Suppressor macrophage treated with lipopolysaccharide for 1 hour (primary cell): ENCODE results near the gene NDUFV1.
"Not testable (repeated sequence)": the region's sequence is repeated elsewhere in the genome, so short reads cannot be mapped to it uniquely, and the experiment has no call there.

Experiments used
- DNase-seq, 3 donors: peaks; one replicate each; pipeline ENCODE4 v3.0.0-alpha.2; 2020 to 2022

Gene NDUFV1

GRCh38 chr11:67586568-67587250 lies 20.0 kb upstream of the NDUFV1 start:
- no peak for DNase-seq

GRCh38 chr11:67588136-67588503 lies 18.6 kb upstream of the NDUFV1 start:
- no peak for DNase-seq

GRCh38 chr11:67588899-67589415 lies 17.8 kb upstream of the NDUFV1 start:
- DNase-seq: not testable (repeated sequence)

- no peak for DNase-seq
Observed at GRCh38 chr11:67592880-67593564, 13.7 kb upstream of the NDUFV1 start.

- DNase-seq: no peak
Observed at GRCh38 chr11:67593565-67593905, 13.2 kb upstream of the NDUFV1 start.

- DNase-seq: no peak
Observed at GRCh38 chr11:67594480-67594879, 12.3 kb upstream of the NDUFV1 start.

GRCh38 chr11:67596753-67597300 lies 9.9 kb upstream of the NDUFV1 start:
- DNase-seq: no peak

GRCh38 chr11:67597458-67597857 lies 9.3 kb upstream of the NDUFV1 start:
- DNase-seq: not testable (repeated sequence)

GRCh38 chr11:67597963-67598362 lies 8.8 kb upstream of the NDUFV1 start:
- DNase-seq: not testable (repeated sequence)

- no peak for DNase-seq
Observed at GRCh38 chr11:67599149-67599548, 7.6 kb upstream of the NDUFV1 start.

GRCh38 chr11:67600324-67601029 lies 6.3 kb upstream of the NDUFV1 start:
- no peak for DNase-seq

- DNase-seq: no peak
Observed at GRCh38 chr11:67601098-67601497, 5.6 kb upstream of the NDUFV1 start.

- DNase-seq: not testable (repeated sequence)
Observed at GRCh38 chr11:67604119-67604518, 2.6 kb upstream of the NDUFV1 start.

GRCh38 chr11:67604815-67605214 lies 1.9 kb upstream of the NDUFV1 start:
- DNase-seq: no peak

GRCh38 chr11:67605231-67606011 lies 1.3 kb upstream of the NDUFV1 start:
- no peak for DNase-seq

- no peak for DNase-seq
Observed at GRCh38 chr11:67606093-67606491, 644 bp upstream of the NDUFV1 start.

GRCh38 chr11:67607507-67607906 lies 771 bp downstream of the NDUFV1 start:
- no peak for DNase-seq

- no peak for DNase-seq
Observed at GRCh38 chr11:67608486-67608885, 1.8 kb downstream of the NDUFV1 start.

- DNase-seq: no peak
Observed at GRCh38 chr11:67609316-67609715, 2.6 kb downstream of the NDUFV1 start.

GRCh38 chr11:67610302-67610868 lies 3.6 kb downstream of the NDUFV1 start:
- no peak for DNase-seq

GRCh38 chr11:67611165-67611564 lies 4.4 kb downstream of the NDUFV1 start:
- DNase-seq: no peak
